K562 (cell line): ENCODE data around the gene SIGLEC6. TPM values are rescaled to one million over a fixed set of nuclear protein-coding genes. Genes with fewer than 3 reads are reported as not detected.
A peak's percentile ranks its signal among the peaks of the same experiment; 100 is the strongest.

Experiments
- ATAC-seq: fragments of 200-7000 bp; cut with Tn5 transposase; 3 replicates; pipeline ENCODE4 v1.9.1; 2020; ENCODE audit warnings: moderate library complexity
- BruUV-seq: library from RNA; stranded (reverse); fragments of 400-500 nt; replicated peaks from 2 replicates; lab custom pipeline; 2021; lab: Mats Ljungman, UMichigan
- CTCF ChIA-PET: fragments of 300-600 bp; formaldehyde crosslinking; extraction: SDS; loops from one replicate; lab custom pipeline; 2021; ENCODE audit warnings: low intra/inter-chr PET ratio; lab: Yijun Ruan, JAX
- POLR2A ChIA-PET: fragments of 300-600, 350-650 bp; sonication (Branson Sonifier 250); formaldehyde crosslinking; extraction: SDS; loops from one replicate; lab custom pipeline; 2021; ENCODE audit warnings: antibody characterized with exemption, inconsistent platforms; lab: Yijun Ruan, JAX
- DNase-seq, 4 experiments: peaks; one replicate each; pipeline versions ENCODE4 v3.0.0 to v3.0.0-alpha.2; 2011 to 2018; ENCODE audit warnings: low spot score in 3 of 4, mixed read lengths in 3 of 4; ENCODE audit errors: extremely low read depth in 1 of 4
- FAIRE-seq: peaks from 2 replicates; lab custom pipeline; 2011; peaks lifted over from hg19 to GRCh38; lab: Jason Lieb, UNC
- H2AFZ ChIP-seq: 2 replicates; pipeline ENCODE4 v1.6.0; 2011; ENCODE audit warnings: low read depth, low read length, control low read depth, inconsistent platforms
- H3K27ac ChIP-seq: fragments of 200-600 bp; 3 replicates; pipeline ENCODE4 v1.8.0; 2011; ENCODE audit warnings: low read depth, mild to moderate bottlenecking, control low read depth, inconsistent platforms, low read length, moderate library complexity, mixed read lengths; ENCODE audit errors: extremely low read depth
- H3K27me3 ChIP-seq, 2 experiments: fragments of 300-600 bp in 1 of 2; 2 replicates in 1 of 2; 3 replicates in 1 of 2; pipeline versions ENCODE4 v1.6.0 to v1.8.0; 2011; ENCODE audit warnings: inconsistent platforms in 2 of 2, low read length in 2 of 2, mild to moderate bottlenecking in 1 of 2, mixed read lengths in 1 of 2, moderate library complexity in 1 of 2; ENCODE audit not compliant: control insufficient read depth in 2 of 2, insufficient read depth in 2 of 2
- H3K36me3 ChIP-seq: fragments of 300-600 bp; 3 replicates; pipeline ENCODE4 v1.8.0; 2011; ENCODE audit warnings: mild to moderate bottlenecking, low read length, inconsistent platforms; ENCODE audit not compliant: control insufficient read depth, insufficient read depth
- H3K4me1 ChIP-seq, 2 experiments: fragments of 200-600 bp in 1 of 2; replicated peaks in 1 of 2; 2 replicates in 1 of 2; 3 replicates in 1 of 2; pipeline versions ENCODE4 v1.5.1 to v1.8.0; 2011; ENCODE audit warnings: inconsistent platforms in 2 of 2, low read length in 2 of 2, mild to moderate bottlenecking in 1 of 2, mixed read lengths in 1 of 2, moderate library complexity in 1 of 2; ENCODE audit not compliant: control insufficient read depth in 2 of 2, insufficient read depth in 2 of 2
- H3K4me2 ChIP-seq: 2 replicates; pipeline ENCODE4 v1.6.1; 2011; ENCODE audit warnings: low read length, control low read depth, inconsistent platforms, mixed read lengths; ENCODE audit not compliant: insufficient read depth
- H3K4me3 ChIP-seq: fragments of 200-600 bp; sonication (generic), shearing (Covaris generic); 2 replicates; pipeline ENCODE4 v1.5.1; 2016; ENCODE audit warnings: control low read depth, inconsistent platforms
- H3K79me2 ChIP-seq: fragments of 200-600 bp; 3 replicates; pipeline ENCODE4 v1.8.0; 2011; ENCODE audit warnings: low read length, inconsistent platforms; ENCODE audit not compliant: control insufficient read depth, insufficient read depth
- H3K9ac ChIP-seq, 2 experiments: 2 replicates each; pipeline versions ENCODE4 v1.6.0 to v1.6.1; 2011; ENCODE audit warnings: low read depth in 2 of 2, low read length in 2 of 2, control low read depth in 1 of 2, inconsistent platforms in 1 of 2, mild to moderate bottlenecking in 1 of 2, mixed read lengths in 1 of 2; ENCODE audit not compliant: insufficient read depth in 1 of 2
- H3K9me1 ChIP-seq: one replicate; pipeline ENCODE4 v1.6.0; 2011; ENCODE audit warnings: inconsistent platforms, mild to moderate bottlenecking, low read length, moderate library complexity; ENCODE audit not compliant: control insufficient read depth, insufficient read depth
- H3K9me3 ChIP-seq: replicated peaks from 2 replicates; pipeline ENCODE4 v1.5.1; 2011; ENCODE audit warnings: low read depth, low read length, inconsistent platforms; ENCODE audit not compliant: control insufficient read depth, insufficient read depth
- H4K20me1 ChIP-seq: replicated peaks from 2 replicates; pipeline ENCODE4 v1.6.1; 2011; ENCODE audit warnings: low read length, inconsistent platforms, mixed read lengths; ENCODE audit not compliant: control insufficient read depth, insufficient read depth
- BHLHE40 ChIP-seq: IDR thresholded peaks from 2 replicates; pipeline ENCODE4 v1.6.1; 2011; ENCODE audit warnings: low read length, improper control_type of control experiment
- CAMTA2 ChIP-seq: fragments of 250-450 bp; sonication (Bioruptor Pico); conservative IDR thresholded peaks from 2 replicates; pipeline ENCODE4 v1.5.1; 2022
- CBX8 ChIP-seq: fragments of 200-600 bp; sonication (generic); IDR thresholded peaks from 2 replicates; pipeline ENCODE4 v1.6.1; 2012; ENCODE audit warnings: borderline replicate concordance, mixed run types, low read depth, mild to moderate bottlenecking, moderate library complexity, mixed read lengths, low read length, control low read depth, inconsistent platforms; ENCODE audit not compliant: poor library complexity, severe bottlenecking; ENCODE audit errors: extremely low read depth
- DLX4 ChIP-seq: fragments of 250-450 bp; sonication (Bioruptor Pico); IDR thresholded peaks from 2 replicates; pipeline ENCODE4 v1.6.1; 2021; ENCODE audit warnings: mild to moderate bottlenecking
- EHMT2 ChIP-seq: fragments of 450-650 bp; IDR thresholded peaks from 2 replicates; pipeline ENCODE4 v1.6.1; 2018; ENCODE audit warnings: antibody characterized with exemption
- GABPA ChIP-seq: fragments of 200-800 bp; sonication (Bioruptor generic); conservative IDR thresholded peaks from 2 replicates; pipeline ENCODE4 v1.6.1; 2016; ENCODE audit warnings: low read depth, missing genetic modification characterization, missing compliant biosample characterization
- GTF2F1 ChIP-seq: IDR thresholded peaks from 2 replicates; pipeline ENCODE4 v1.6.1; 2011; ENCODE audit warnings: low read depth, low read length, improper control_type of control experiment
- NR2C2 ChIP-seq, 2 experiments: fragments of 200-800 bp in 1 of 2; sonication (Bioruptor generic) in 1 of 2; sonication (generic) in 1 of 2; formaldehyde crosslinking in 1 of 2; IDR thresholded peaks; 2 replicates each; pipeline versions ENCODE4 v1.6.1 to v1.8.0; 2016 to 2022; ENCODE audit warnings: mild to moderate bottlenecking in 1 of 2, missing compliant biosample characterization in 1 of 2, missing genetic modification characterization in 1 of 2, missing genetic modification reagents in 1 of 2
- WGBS: fragments of 100-300 bp; shearing (Covaris generic); methylation state at CpG from one replicate; pipeline ENCODE4 v1.1.6; 2016; ENCODE audit warnings: low coverage, mixed read lengths; ENCODE audit not compliant: insufficient coverage; ENCODE audit errors: missing lambda C conversion rate; 5-methylcytosine and 5-hydroxymethylcytosine counted together
- in situ Hi-C: fragments of 300-500 bp; cut with MboI; formaldehyde crosslinking; loops from 4 replicates; pipeline ENCODE4 v1.15.0; 2018; ENCODE audit warnings: inconsistent platforms, mixed read lengths
- intact Hi-C: fragments of 100-400 bp; cut with micrococcal nuclease; formaldehyde crosslinking; loops from 2 replicates; pipeline ENCODE4 v1.14.2; 2022
- polyA plus RNA-seq, 8 experiments: library from polyadenylated mRNA; depleted of rRNA in 4 of 8; stranded (reverse) in 5 of 8; unstranded in 3 of 8; fragments of >200 nt; fragmentation: Nextera tagmentation in 2 of 8; fragmentation: Illumina TruSeq in 1 of 8; extraction: Ambion mirVana in 2 of 8; extraction: Trizol in 1 of 8; gene quantifications; 2 replicates each; pipeline versions ENCODE4 v1.2.1 to v1.2.3, GENCODE V29; 2011 to 2014; ENCODE audit warnings: inconsistent platforms in 1 of 8, missing spikeins in 1 of 8
- total RNA-seq, 7 experiments: library from RNA; depleted of rRNA in 6 of 7; stranded (reverse); fragments of >200 nt in 6 of 7; fragmentation: Illumina TruSeq in 2 of 7; extraction: Trizol in 2 of 7; gene quantifications; 2 replicates each; pipeline versions ENCODE4 v1.2.1 to v1.2.3, GENCODE V29; 2011 to 2021; ENCODE audit warnings: low replicate concordance in 1 of 7
- TF ChIP-seq, protein P1 (sequence below), 2 experiments: fragments of 450-650 bp in 1 of 2; sonication (generic) in 1 of 2; formaldehyde crosslinking in 1 of 2; IDR thresholded peaks; 2 replicates each; pipeline versions ENCODE4 v1.7.1 to v1.9.0; 2016 to 2022; ENCODE audit warnings: inconsistent platforms in 1 of 2, mild to moderate bottlenecking in 1 of 2, missing genetic modification reagents in 1 of 2

The SIGLEC6 gene
- total and polyA plus RNA-seq, 9 of the 15 experiments (the other 6 are each of a cell fraction or from before 2014, with no cell fraction given): 0.03 to 17.5 (median 0.71) TPM

DNA sequence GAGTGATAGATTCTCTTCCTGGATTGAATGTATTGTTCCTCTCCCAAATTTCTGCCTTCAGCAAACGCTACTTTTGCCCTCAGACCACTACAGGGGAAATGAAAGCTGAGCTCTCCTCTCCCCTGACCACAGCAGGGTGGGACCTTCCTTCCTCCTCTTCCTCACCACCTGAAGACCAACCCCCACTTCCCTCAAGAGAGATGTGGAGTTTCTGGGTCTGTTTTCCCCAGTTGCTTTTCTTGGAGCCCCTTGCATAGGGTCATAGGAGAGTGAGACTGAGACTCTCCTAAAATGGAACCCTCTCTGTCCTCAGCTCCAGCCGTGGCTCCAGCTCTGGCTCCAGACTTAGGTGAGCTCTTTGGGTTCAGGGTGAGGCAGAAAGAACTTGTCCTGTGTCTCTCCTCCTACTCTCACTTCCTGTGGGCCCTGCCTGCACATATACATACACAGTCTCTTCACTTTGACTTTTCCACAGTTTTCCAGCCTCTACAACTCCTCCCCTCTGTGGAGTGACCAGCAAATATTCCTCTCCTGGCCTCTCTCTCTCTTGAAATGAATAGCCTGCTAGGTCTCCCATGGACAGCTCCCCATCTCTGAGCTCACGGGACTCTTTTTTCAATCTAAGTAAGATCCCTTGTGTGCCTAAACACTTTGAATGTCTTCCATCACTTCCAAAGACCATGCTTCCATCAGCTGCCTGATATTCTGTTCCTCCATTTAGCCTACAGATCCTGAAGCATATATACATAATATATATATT, 20.4 kb upstream of the SIGLEC6 start:
- POLR2A ChIA-PET: interaction anchor here (0.7 to 1.7 kb wide), 4 partner anchors 11 to 1835 kb away, joined by 3 to 9 read pairs (median 3); no protein-coding TSS in a partner anchor
- no peak for TF ChIP-seq GTF2F1
- TF ChIP-seq CAMTA2 (CRISPR knock-in tag): 0 out of 2 replicates have a peak, but pooled peaks have one; percentile 19
- peak; percentile 33; the same call in 1 of the 2 replicates for TF ChIP-seq BHLHE40
- 0 out of 2 replicates have a peak, but pooled peaks have one; percentile 6 for TF ChIP-seq GABPA (tag)
- TF ChIP-seq EHMT2: peak; percentile 53
- TF ChIP-seq, protein P1, sequence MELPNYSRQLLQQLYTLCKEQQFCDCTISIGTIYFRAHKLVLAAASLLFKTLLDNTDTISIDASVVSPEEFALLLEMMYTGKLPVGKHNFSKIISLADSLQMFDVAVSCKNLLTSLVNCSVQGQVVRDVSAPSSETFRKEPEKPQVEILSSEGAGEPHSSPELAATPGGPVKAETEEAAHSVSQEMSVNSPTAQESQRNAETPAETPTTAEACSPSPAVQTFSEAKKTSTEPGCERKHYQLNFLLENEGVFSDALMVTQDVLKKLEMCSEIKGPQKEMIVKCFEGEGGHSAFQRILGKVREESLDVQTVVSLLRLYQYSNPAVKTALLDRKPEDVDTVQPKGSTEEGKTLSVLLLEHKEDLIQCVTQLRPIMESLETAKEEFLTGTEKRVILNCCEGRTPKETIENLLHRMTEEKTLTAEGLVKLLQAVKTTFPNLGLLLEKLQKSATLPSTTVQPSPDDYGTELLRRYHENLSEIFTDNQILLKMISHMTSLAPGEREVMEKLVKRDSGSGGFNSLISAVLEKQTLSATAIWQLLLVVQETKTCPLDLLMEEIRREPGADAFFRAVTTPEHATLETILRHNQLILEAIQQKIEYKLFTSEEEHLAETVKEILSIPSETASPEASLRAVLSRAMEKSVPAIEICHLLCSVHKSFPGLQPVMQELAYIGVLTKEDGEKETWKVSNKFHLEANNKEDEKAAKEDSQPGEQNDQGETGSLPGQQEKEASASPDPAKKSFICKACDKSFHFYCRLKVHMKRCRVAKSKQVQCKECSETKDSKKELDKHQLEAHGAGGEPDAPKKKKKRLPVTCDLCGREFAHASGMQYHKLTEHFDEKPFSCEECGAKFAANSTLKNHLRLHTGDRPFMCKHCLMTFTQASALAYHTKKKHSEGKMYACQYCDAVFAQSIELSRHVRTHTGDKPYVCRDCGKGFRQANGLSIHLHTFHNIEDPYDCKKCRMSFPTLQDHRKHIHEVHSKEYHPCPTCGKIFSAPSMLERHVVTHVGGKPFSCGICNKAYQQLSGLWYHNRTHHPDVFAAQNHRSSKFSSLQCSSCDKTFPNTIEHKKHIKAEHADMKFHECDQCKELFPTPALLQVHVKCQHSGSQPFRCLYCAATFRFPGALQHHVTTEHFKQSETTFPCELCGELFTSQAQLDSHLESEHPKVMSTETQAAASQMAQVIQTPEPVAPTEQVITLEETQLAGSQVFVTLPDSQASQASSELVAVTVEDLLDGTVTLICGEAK (IDR thresholded peaks at IDR 0.05): 0 out of 2 replicates have a peak, but pooled peaks have one; percentile 48
- TF ChIP-seq, protein P1 (CRISPR knock-in tag; IDR thresholded peaks at IDR 0.05): no peak
- no peak for TF ChIP-seq CBX8
- TF ChIP-seq NR2C2 (CRISPR knock-in tag; IDR thresholded peaks at IDR 0.05): no peak
- TF ChIP-seq NR2C2 (tag; IDR thresholded peaks at IDR 0.05): 0 out of 2 replicates have a peak, but pooled peaks have one; percentile 8
- no peak for TF ChIP-seq DLX4 (CRISPR knock-in tag)

More for the DNA sequence above, 20.4 kb upstream of the SIGLEC6 start:
- CTCF ChIA-PET: interaction anchor here (0.6 kb wide), 1 partner anchor 991 kb away, joined by 3 read pairs; no protein-coding TSS in a partner anchor
- ATAC-seq (no peak), DNase-seq (peak in 1 of 4 experiments; percentile 9), FAIRE-seq (no peak)
- BruUV-seq: no TSS peak
- intact Hi-C loops (loop anchor here (2.0 to 5.0 kb wide), 2 partner anchors 15 to 55 kb away; no protein-coding TSS in a partner anchor), in situ Hi-C loops (no loop called here)
- no peaks in the 10 kb centered on the region for H4K20me1 ChIP-seq
- H2AFZ ChIP-seq: no peak overlapping the region
- WGBS: 0% methylated on average over 3 of the region's 3 CpGs
- H3K9me3 ChIP-seq: no peaks in the 10 kb centered on the region
- no peaks in the 10 kb centered on the region for H3K27me3 ChIP-seq
- peak overlapping the region; percentile 98 for H3K4me2 ChIP-seq
- H3K36me3 ChIP-seq: peaks cover 14% of the 10 kb centered on the region; the same call in 2 of the 3 replicates
- peak overlapping the region; percentile 79 for H3K27ac ChIP-seq
- H3K9me1 ChIP-seq: no peaks in the 10 kb centered on the region
- peak overlapping the region; percentile 51 for H3K4me3 ChIP-seq
- H3K4me1 ChIP-seq: peaks cover 29 to 32% of the 10 kb centered on the region in 2 experiments
- peaks cover 87% of the 10 kb centered on the region for H3K79me2 ChIP-seq
- peak overlapping the region; percentile 95 to 98; a peak in 3 of 4 replicates for H3K9ac ChIP-seq
